LNCaP clone FGC (cell line): ENCODE data around the gene SALL1.

Experiments
- DNase-seq: peaks from one replicate; pipeline ENCODE4 v3.0.0-alpha.2; 2011; ENCODE audit warnings: low read depth
- H3K4me3 ChIP-seq: 2 replicates; pipeline ENCODE4 v1.5.1; 2011; ENCODE audit warnings: mild to moderate bottlenecking, low read depth, low read length, control low read depth
- TF ChIP-seq, protein P1 (sequence below): IDR thresholded peaks from 2 replicates; pipeline ENCODE4 v1.5.1; 2012; ENCODE audit warnings: mild to moderate bottlenecking; ENCODE audit not compliant: control insufficient read depth, insufficient read depth; ENCODE audit errors: extremely low read depth

Gene SALL1

DNA sequence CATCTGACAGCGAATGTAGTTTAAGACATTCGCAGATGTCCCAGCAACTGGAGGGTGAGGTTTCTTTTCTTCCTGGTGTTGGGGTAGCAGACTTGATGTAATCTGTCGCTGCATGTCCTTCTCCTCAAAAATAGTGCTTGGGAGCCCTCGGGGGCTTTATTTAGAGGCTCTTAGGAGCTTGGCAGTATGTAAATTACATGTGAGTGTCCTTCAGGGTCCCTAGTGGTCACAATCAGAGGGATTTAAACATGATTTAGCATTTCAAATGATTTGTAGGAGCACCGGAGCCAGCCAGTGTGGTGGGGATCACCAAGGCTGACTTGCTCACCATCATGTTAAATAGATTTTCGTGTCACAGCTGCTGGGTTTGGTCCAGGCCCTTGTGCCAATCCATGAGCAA, 8.8 kb upstream of the SALL1 start:
- H3K4me3 ChIP-seq, result no peak overlapping the region
- TF ChIP-seq, protein P1, sequence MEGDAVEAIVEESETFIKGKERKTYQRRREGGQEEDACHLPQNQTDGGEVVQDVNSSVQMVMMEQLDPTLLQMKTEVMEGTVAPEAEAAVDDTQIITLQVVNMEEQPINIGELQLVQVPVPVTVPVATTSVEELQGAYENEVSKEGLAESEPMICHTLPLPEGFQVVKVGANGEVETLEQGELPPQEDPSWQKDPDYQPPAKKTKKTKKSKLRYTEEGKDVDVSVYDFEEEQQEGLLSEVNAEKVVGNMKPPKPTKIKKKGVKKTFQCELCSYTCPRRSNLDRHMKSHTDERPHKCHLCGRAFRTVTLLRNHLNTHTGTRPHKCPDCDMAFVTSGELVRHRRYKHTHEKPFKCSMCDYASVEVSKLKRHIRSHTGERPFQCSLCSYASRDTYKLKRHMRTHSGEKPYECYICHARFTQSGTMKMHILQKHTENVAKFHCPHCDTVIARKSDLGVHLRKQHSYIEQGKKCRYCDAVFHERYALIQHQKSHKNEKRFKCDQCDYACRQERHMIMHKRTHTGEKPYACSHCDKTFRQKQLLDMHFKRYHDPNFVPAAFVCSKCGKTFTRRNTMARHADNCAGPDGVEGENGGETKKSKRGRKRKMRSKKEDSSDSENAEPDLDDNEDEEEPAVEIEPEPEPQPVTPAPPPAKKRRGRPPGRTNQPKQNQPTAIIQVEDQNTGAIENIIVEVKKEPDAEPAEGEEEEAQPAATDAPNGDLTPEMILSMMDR, result no peak
- no peak for DNase-seq

- H3K4me3 ChIP-seq, result no peak overlapping the region
- DNase-seq, result no peak
- TF ChIP-seq, protein P1, result no peak
These were observed 8.2 kb upstream of the SALL1 start for GRCh38 chr16:51159296-51159695.

DNA sequence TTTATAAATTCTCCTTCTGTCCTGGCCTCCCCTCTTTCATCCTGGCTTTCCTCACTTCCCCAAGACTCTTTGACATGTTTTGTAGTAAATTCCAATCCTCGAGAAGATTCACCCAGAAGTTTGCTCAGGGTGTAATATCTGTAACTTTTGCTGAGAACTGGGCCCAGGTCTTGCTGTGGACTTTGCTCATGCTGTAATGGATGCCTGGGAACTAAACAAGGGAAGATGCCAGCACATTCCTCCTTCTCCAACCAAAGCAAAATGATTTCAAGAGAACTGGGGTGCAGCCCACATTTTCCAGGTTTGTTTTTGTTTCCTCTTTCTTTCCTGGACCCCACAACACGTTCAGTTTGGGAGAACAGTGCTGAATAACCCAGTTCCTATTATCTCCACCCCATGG, 6.6 kb upstream of the SALL1 start:
- DNase-seq, result no peak
- TF ChIP-seq, protein P1, result no peak
- no peak overlapping the region for H3K4me3 ChIP-seq

- DNase-seq, result no peak
- no peak overlapping the region for H3K4me3 ChIP-seq
- TF ChIP-seq, protein P1, result no peak
These were observed 5.7 kb upstream of the SALL1 start for GRCh38 chr16:51156807-51157200.

GRCh38 chr16:51155820-51156806, 5.0 kb upstream of the SALL1 start:
- DNase-seq, result no peak
- H3K4me3 ChIP-seq, result no peak overlapping the region
- TF ChIP-seq, protein P1, result no peak

GRCh38 chr16:51155199-51155607, 4.1 kb upstream of the SALL1 start:
- H3K4me3 ChIP-seq, result no peak overlapping the region
- TF ChIP-seq, protein P1, result no peak
- no peak for DNase-seq
